ENCODE results near the gene CORO7. TPM values are rescaled to one million over a fixed set of nuclear protein-coding genes. Genes with fewer than 3 reads are reported as not detected.
A peak's percentile ranks its signal among the peaks of the same experiment; 100 is the strongest.

CORO7 gene
- total RNA-seq, 1 donor = 17.7 TPM

GRCh38 chr16:4325253-4325758 is 91.1 kb downstream of the CORO7 start:
- H2AFZ ChIP-seq (ENCODE audit: low read length) = no peak overlapping the region
- DNase-seq (ENCODE audit: insufficient read length, low spot score, missing footprints) = peak; percentile 73
- no peaks in the 10 kb centered on the region for H3K27me3 ChIP-seq (ENCODE audit: insufficient read depth, low read length)
- no peaks in the 10 kb centered on the region for H3K9me3 ChIP-seq (ENCODE audit: low read depth, low read length)
- H3K79me2 ChIP-seq (ENCODE audit: insufficient read depth, low read length) = peaks cover 93% of the 10 kb centered on the region
- no peak overlapping the region for H3K27ac ChIP-seq (ENCODE audit: low read depth, low read length)
- no peak overlapping the region for H3K4me2 ChIP-seq (ENCODE audit: insufficient read depth, low read length)
- peaks cover 33% of the 10 kb centered on the region for H3K4me1 ChIP-seq (ENCODE audit: insufficient read depth, low read length)
- no peak for TF ChIP-seq CTCF (IDR thresholded peaks at IDR 0.05; ENCODE audit: extremely low read depth, low read depth, low read length)
- H3K36me3 ChIP-seq (ENCODE audit: insufficient read depth, low read length) = no peaks in the 10 kb centered on the region
- H3K4me3 ChIP-seq (ENCODE audit: insufficient read depth, low read length) = no peak overlapping the region
- peaks cover 74% of the 10 kb centered on the region for H4K20me1 ChIP-seq (ENCODE audit: insufficient read depth, low read length)

GRCh38 chr16:4324492-4325252 is 91.7 kb downstream of the CORO7 start:
- peaks cover 40% of the 10 kb centered on the region for H3K4me1 ChIP-seq (ENCODE audit: insufficient read depth, low read length)
- no peak overlapping the region for H3K4me3 ChIP-seq (ENCODE audit: insufficient read depth, low read length)
- H3K9me3 ChIP-seq (ENCODE audit: low read depth, low read length) = no peaks in the 10 kb centered on the region
- H3K27me3 ChIP-seq (ENCODE audit: insufficient read depth, low read length) = no peaks in the 10 kb centered on the region
- peaks cover 75% of the 10 kb centered on the region for H4K20me1 ChIP-seq (ENCODE audit: insufficient read depth, low read length)
- H3K79me2 ChIP-seq (ENCODE audit: insufficient read depth, low read length) = peaks cover 94% of the 10 kb centered on the region
- DNase-seq (ENCODE audit: insufficient read length, low spot score, missing footprints) = peak; percentile 76
- no peak overlapping the region for H2AFZ ChIP-seq (ENCODE audit: low read length)
- H3K27ac ChIP-seq (ENCODE audit: low read depth, low read length) = no peak overlapping the region
- peak overlapping the region; percentile 33 for H3K4me2 ChIP-seq (ENCODE audit: insufficient read depth, low read length)
- TF ChIP-seq CTCF (IDR thresholded peaks at IDR 0.05; ENCODE audit: extremely low read depth, low read depth, low read length) = no peak
- no peaks in the 10 kb centered on the region for H3K36me3 ChIP-seq (ENCODE audit: insufficient read depth, low read length)

GRCh38 chr16:4323845-4324488 is 92.4 kb downstream of the CORO7 start:
- peaks cover 44% of the 10 kb centered on the region for H3K4me1 ChIP-seq (ENCODE audit: insufficient read depth, low read length)
- DNase-seq (ENCODE audit: insufficient read length, low spot score, missing footprints) = peak; percentile 100
- H3K36me3 ChIP-seq (ENCODE audit: insufficient read depth, low read length) = no peaks in the 10 kb centered on the region
- H3K79me2 ChIP-seq (ENCODE audit: insufficient read depth, low read length) = peaks cover 94% of the 10 kb centered on the region
- TF ChIP-seq CTCF (IDR thresholded peaks at IDR 0.05; ENCODE audit: extremely low read depth, low read depth, low read length) = no peak
- H3K27me3 ChIP-seq (ENCODE audit: insufficient read depth, low read length) = no peaks in the 10 kb centered on the region
- H4K20me1 ChIP-seq (ENCODE audit: insufficient read depth, low read length) = peaks cover 75% of the 10 kb centered on the region
- peak overlapping the region; percentile 5 for H3K27ac ChIP-seq (ENCODE audit: low read depth, low read length)
- H3K4me3 ChIP-seq (ENCODE audit: insufficient read depth, low read length) = no peak overlapping the region
- no peak overlapping the region for H2AFZ ChIP-seq (ENCODE audit: low read length)
- H3K9me3 ChIP-seq (ENCODE audit: low read depth, low read length) = no peaks in the 10 kb centered on the region
- peak overlapping the region; percentile 33 for H3K4me2 ChIP-seq (ENCODE audit: insufficient read depth, low read length)
